Stimulated activated naive CD4-positive, alpha-beta T cell treated with Interleukin-2 at 50 U/mL for 16 hours (primary cell): ENCODE data around the gene OR10G2.
"Not testable (repeated sequence)": the region's sequence is repeated elsewhere in the genome, so short reads cannot be mapped to it uniquely, and the experiment has no call there.

Source experiments
- DNase-seq: peaks from one replicate; lab custom pipeline; 2025; lab: John Stamatoyannopoulos, UW

The OR10G2 gene, protein sequence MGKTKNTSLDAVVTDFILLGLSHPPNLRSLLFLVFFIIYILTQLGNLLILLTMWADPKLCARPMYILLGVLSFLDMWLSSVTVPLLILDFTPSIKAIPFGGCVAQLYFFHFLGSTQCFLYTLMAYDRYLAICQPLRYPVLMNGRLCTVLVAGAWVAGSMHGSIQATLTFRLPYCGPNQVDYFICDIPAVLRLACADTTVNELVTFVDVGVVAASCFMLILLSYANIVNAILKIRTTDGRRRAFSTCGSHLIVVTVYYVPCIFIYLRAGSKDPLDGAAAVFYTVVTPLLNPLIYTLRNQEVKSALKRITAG

DNA sequence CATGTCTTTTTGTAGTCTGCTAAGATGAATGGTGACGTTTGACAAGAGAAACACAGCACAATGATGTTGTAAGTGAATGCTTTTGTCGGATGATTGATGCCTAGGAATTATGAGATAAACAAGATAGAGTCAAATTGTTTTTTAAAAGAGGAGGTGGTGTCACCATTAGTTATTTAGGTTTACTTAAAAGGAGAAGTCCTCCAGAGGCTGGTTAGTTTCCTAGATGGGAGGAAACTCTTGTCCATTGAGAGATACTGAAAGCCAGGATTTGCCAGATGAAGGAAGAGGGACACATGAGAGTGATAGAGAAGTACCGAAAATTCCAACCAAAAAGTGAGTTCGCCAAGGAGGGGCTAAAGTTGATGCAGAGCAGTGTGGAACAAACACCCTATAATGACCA, at the start of gene OR10G2:
OR10G2 (minus strand) TSS at position 101 of the 400 bp plus-strand sequence; CDS start at position 3, 98 bp downstream.
- no peak for DNase-seq

DNA sequence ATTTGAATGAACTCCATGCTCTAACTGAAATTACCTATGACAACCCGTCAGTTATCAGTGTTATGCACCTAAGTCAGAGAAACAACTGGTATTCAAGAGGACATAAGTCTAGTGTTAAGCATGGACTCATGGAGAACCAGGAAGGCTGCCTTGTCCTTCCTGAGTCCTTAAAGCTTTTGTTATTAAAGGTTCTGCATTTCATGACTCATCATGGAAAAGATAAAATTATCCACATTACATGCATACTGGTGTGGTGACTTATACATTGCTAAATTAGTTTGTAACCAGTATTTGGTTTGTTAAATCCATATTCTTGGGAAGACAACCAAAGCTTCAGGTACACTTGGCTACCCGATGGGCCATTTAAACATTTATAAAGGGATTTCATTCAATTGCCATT, 45.3 kb upstream of the OR10G2 start:
- DNase-seq, result no peak

DNA sequence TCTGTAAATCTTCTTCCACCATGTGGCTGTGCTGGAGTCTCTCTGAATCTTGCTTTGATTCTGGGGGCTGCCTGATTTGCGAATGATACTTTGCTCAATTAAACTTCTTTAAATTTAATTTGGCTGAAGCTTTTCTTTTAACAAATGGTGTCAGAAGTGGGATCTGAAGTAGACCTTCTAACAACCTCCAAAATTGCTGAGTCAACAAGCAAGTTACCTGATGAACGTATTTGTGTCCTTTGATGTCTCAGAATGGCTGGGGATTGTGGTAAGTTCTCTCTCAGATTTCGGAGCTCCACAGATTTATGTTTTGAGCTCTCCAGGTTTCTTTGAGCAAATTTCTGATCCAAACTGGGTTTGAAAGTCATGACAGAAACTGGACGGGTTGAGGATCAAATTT, 40.8 kb upstream of the OR10G2 start:
- no peak for DNase-seq

DNA sequence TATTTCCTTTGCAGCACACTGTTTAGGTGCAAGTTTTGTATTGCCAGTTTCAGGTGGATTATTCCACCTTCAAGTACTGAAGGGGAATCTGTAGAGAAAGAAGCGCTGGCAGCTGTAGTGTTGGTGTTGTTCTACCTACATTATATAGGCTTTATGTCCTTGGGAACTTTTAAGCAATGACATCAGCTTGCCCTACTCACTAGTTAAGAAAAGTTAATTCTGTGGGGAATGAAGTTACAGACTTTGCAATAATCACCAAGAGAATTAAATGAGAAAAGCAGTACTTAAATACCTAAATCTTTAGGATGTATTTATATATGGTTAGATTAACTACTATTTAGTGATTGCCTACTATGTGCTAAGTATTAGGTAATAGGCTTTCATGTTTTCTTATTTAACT, 39.0 kb upstream of the OR10G2 start, which contains the start of gene OR4E1:
OR4E1 (minus strand) TSS at position 101 of the 400 bp plus-strand sequence. CDS start 2,883 bp downstream, outside the sequence.
- DNase-seq, result no peak

DNA sequence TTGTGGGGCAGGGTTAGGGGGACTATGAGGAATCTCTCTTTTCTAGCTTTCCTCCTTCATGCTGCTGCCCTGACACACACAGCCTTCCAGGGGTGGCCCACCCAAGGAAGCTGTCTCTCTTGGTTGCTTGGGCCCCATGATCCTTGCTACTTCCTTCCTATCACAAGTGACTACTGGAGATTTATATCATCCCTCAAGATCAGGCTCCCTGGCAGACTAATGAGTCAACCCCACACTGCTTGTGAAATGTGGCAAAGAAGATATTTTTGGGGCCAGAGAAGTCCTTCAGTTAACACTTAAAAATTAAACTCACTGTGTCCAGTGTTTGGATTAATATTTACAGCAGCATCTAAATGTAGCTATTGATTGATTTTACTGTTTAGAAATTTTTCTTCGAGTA, 37.4 kb upstream of the OR10G2 start:
- DNase-seq, result no peak

DNA sequence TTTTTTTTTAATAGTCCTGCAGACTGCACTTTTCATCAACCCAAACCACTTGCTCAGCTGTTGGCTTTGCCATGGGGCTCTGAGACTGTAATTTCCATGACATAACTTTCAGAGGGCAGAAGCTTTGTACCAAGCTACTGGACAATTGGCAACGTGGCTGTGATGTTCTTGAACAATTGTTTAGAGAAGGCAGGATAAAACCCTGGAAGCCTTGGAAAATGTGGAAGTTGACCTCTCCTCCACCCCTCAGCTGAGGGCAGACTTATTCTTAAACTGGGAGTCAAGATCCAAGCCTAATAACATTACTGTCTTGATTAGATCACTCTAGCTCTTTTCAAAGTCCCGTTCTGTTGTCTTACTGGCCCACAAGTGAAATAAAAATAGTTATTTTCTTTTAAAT, 36.6 kb upstream of the OR10G2 start:
- no peak for DNase-seq

DNA sequence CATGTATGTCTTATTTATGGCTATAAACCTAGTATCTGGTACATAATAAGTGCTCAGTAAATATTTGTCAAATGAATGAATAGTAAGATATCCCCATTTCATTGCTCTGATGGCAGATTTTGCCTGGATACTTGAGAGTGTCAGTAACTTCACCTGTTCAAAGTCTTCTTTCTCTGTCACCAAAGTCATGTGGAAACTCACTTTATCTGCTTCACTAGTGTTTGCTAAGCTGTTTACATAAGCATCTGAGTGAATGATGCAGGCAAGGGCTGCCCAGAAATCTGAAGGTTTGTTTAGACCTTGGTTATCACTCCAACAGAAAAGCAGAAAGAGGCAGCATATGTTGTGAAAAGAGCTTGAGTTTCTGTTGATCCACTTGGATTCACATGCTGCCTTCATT, 34.5 kb upstream of the OR10G2 start:
- no peak for DNase-seq

DNA sequence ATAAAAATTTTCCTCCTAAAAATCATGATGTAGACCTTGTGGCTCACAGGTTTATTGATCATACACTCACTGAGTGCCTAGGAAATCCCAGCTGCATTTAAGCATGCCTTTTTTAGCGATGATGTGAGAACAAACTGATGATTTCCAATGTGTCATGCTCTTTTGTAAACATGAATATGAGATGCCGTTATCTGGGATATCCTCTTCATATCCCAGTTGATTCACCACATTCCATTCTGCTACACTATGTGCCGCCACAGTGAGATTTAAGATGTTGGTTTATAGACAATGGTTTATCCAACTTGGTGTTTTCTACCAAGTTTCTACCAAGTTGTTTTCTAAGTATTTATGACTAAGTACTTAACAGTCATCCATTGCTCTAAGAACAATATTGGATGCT, 33.6 kb upstream of the OR10G2 start:
- no peak for DNase-seq

DNA sequence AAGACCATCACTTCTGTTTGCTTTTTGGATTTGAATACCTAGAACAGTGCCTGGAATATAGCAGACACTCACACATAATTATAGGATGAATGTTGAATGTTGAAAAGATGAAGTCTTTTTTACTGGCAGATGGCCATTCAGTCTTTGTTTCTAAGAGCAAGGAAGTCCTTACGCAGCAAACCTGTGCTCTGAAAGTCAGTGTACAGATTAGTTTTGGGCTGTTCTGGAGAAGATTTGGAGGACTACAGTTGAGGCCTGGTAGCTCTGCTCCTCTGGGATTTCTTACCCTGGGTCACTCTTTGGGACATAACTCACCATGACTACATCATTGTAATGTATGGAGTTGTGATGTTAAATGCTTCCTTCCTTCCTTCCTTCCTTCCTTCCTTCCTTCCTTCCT, 22.2 kb upstream of the OR10G2 start:
- no peak for DNase-seq

DNA sequence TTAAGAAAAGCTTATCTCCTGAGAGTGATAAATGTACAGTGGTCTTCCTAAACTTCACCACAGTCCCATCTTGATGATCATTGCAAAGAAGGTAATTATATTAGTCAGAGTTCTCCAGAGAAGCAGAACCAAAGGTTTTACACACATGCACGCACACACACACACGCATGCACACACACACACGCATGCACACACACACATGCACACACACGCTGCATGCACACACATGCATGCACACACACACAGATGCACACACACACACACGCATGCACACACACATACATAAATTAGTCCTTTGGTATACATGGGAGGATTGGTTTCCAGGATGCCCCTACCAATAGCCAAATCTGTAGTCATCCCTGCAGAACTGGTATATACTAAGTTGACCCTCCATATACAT, 19.5 kb upstream of the OR10G2 start:
- no peak for DNase-seq

DNA sequence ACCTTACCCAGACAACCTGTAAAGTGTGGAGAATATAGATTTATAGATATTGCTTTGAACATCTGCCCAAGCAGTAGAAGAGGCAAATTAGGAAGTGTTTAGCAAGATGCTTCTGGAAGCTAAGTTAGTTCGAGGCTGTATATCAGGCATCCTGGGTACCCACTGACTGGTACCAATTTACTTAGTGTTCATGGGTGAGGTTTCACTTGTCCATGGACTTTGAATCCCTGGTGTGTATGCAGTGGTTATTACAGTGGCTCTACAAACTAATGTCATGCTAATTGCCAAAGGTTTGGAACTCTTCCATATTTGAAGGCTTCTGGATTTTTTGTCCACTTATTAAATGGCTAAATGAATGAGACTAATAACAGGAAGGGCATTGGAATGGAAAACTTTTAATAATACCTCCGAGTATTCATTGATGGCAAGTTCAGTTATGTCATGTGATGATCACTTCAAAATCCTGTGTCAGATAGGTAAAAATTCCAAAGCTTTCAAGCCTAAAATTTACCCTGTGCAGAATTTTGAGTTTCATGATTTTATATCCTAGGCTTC, 18.7 kb upstream of the OR10G2 start, which contains the start of gene OR4E2:
OR4E2 (plus strand) TSS at position 505 of the 555 bp plus-strand sequence. CDS start 11,248 bp downstream, outside the sequence.
- no peak for DNase-seq

DNA sequence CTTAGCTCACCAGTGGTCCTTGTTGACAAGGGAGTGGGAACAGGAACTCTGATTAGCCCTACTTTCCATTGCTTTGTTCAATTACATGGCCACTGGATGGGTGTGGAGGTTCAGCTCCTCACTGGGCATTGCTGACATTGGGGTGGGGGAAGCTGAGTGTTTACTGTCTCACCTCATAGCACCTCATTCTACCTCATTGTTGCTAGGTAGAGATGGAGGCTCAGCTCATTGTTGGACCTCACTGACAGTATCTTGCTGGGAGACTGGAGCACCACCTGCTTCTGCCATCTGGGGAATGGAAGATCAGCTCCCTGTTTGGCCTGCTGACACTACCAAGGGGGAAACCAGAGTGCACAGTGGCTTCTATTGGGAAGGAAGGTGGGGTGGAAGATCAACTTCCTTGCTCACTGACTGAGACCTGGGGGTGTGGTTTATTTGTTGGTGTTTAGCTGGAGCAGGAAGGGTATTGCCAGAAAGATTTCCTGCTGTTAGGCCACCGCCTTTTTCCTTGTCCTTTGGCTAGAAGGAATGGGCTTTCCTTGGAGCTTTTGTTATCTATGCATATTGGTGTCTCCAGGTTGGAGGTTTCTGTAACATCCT, 17.6 kb upstream of the OR10G2 start:
- no peak for DNase-seq

DNA sequence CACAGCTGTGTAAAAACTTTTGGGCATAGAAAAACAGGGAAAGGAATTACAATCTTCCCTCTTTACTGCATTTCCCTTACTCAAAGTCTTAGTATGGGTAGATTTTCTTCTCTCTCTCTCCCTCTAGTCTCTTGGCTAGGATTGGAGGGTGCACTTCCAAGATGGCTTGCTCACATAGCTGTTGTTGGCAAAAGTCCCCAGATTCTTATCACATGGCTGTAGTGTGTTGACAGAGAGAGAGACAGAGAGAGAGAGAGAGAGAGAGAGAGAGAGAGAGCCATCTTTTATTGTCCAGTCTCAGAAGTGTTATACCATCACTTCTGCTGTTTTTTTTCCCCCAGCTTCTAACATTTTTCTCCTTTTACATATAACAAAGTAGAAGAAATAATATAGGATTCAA, 12.6 kb upstream of the OR10G2 start:
- no peak for DNase-seq

DNA sequence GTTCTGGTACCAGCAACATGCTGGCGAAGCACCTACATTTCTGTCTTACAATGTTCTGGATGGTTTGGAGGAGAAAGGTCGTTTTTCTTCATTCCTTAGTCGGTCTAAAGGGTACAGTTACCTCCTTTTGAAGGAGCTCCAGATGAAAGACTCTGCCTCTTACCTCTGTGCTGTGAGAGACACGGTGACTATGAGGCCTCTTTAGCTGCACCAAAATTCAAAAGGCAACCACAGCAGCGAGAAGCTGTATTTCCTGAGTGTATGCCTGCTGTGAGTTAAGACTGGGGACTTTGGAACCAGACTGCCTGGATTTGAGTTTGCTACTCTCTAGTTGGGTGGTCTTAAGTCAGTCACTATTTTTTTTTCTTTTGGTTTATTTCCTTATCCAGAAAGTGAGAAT, 8.7 kb upstream of the OR10G2 start:
- no peak for DNase-seq

DNA sequence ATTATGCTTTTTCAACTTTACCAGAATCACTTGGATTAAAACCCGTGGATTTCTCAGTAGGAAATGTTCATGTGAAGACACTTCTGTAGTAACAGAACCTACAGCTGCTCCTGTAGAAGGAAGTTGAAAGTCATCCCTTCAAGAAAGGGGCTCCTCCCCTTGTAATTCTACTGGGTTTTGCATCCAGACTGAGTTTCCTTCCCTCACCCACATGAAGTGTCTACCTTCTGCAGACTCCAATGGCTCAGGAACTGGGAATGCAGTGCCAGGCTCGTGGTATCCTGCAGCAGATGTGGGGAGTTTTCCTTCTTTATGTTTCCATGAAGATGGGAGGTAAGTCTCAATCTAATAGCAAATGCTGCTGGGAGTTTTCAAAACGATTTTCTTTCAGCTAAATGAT, 7.9 kb upstream of the OR10G2 start:
- no peak for DNase-seq

DNA sequence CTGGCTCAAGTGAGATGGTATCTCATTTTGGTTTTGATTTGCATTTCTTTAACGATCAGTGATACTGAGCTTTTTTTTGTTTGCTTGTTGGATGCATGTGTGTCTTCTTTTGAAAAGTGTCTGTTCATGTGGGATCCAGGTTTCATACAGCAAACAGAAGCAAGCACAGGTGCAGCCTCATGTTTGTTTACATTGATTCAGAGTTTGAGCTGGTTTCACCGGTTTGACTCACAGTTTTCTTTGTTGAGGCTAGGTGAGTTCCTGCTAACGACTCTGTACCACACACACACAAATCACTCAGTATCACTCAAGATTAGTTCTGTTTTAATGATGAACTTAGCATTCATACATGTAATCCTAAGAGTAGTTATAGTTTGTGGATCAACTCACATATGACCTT, 3.7 kb downstream of the OR10G2 start:
- no peak for DNase-seq

DNA sequence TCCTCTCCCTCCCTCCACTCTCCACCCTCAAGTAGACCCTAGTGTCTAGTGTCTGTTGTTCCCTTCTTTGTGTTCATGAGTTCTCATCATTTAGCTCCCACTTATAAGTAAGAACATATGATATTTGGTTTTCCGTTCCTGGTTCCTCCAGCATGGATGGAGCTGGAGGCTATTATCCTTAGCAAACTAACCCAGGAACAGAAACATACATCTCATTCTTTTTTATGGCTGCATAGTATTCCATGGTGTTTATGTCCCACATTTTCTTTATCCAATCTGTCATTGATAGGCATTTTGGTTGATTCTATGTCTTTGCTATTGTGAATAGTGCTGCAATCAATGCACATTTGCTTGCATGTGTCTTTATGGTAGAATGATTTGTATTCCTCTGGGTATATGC, 4.2 kb downstream of the OR10G2 start:
- DNase-seq, result not testable (repeated sequence)

DNA sequence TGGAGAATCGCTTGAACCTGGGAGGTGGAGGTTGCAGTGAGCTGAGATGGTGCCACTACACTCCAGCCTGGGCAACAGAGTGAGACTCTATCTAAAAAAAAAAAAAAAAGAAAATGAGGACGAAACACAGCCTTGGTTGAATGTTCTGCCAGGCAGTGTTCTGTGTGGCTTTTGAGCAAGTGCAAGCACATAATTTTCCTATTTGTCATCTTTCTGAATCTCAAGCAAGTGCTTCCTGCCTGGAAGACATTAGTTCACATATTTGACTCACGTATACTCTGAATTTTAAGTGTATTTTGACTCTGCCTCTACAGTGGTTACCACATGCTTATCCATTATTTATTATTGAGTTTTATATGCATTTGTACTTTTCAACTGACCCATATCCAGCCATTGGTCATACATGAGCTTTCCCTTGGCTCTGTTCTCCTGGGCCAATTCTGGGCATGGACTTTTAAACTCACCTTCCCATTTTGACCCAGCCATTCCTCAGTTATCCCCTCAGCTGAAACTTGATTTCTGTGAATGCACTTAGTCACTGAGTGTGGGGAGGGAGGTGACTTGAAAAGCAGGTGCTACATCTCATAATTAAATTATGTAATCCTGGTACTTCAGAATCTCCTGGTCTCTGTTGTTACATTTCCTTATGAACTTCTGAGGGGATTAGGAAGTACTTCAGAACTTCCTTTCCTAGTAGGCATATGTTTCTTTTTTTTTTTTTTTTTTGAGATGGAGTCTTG, 8.1 kb downstream of the OR10G2 start:
- no peak for DNase-seq

DNA sequence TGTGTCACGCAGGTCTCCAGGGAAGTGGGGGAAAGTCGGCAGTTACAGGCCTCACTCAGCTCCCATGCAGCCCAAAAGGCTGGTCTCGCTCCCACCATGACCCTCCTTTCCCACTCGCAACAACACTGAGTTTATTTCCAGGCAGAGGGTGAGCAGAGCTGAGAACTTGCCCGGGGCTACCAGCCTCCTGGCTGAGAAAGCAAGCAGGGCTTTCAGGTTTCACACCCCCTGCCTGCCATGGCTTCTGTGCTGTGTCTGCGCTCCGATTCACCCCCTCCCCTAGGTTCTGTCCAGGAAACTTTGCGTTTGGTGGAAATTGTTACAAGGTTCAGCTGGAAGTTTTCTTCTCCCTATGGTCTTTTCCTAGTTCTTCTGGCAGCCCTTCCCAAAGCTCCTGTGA, 17.1 kb downstream of the OR10G2 start:
- DNase-seq, result no peak

DNA sequence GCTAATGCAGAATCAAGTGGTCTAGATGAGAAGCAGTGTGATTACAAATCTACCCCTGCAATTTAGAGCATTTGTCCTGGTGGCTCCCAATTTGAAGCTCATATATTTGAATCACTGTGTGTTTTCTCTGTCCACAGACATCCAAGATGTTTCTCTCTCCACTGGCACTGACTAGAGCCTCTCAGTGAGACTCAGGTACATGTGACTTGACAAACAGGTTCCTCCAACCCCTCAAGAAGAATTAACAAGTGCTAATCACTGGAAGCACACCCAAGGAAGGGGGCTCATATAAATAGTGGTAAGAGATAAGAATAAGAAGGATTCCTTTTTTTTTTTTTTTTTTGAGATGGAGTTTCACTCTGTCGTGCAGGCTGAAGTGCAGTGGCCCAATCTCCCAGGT, 20.5 kb downstream of the OR10G2 start:
- DNase-seq, result no peak

DNA sequence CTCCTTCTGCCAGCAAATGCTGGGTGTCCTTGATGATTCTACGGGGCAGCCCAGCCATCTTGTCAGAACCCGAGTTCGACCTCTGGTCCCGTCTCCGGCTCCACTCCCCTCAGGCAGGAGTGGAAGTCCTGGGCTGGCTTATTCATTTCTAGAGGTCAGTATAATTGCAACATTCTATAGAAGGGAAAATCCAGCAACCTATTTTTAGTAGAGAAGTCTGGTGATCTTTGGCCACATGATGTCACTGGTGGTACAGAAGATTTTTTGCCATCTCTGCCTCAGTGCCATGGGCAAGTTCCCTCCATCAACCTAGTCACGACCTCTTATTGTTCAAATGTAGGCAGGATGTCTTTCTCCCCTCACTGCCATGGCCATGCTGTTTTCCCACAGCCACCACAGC, 22.4 kb downstream of the OR10G2 start:
- DNase-seq, result no peak

DNA sequence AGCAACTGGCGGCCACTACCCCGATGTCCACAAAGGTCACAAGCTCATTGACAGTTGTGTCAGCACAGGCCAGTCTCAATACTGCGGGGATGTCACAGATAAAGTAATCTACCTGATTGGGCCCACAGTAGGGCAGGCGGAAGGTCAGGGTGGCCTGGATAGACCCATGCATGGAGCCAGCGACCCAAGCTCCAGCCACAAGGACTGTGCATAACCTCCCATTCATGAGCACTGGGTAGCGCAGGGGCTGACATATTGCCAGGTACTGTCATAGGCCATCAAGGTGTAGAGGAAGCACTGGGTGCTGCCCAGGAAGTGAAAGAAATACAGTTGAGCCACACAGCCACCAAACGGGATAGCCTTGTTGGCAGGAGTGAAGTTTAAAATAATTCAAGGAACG, 32.6 kb downstream of the OR10G2 start:
- DNase-seq, result not testable (repeated sequence)

DNA sequence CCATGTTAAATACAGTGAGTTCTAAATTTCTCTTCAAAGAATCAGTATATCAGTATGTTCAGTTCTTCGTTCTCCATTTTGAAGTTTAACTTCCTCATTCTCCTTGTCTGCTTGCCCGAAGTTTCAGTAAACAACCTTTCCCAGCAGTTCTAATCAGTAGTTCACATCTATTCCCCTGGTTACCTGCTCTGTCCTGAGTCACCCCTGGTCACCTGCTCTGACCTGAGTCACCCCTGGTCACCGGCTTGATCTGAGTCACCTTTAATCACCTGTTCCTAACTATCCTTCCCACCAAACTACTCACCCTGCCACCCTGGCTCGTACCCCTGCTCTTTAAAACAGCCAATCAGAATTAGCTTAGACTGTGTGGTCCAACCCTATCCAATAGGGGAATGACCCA, 45.4 kb downstream of the OR10G2 start:
- no peak for DNase-seq
